DMS114 treated with DMSO at 0.1 percent for 48 hours (cell line): ENCODE results near the gene INSR.
"Not testable (repeated sequence)": the region's sequence is repeated elsewhere in the genome, so short reads cannot be mapped to it uniquely, and the experiment has no call there.

Experiments used
- DNase-seq: peaks from one replicate; lab custom pipeline; 2025; ENCODE audit not compliant: unreplicated experiment; lab: John Stamatoyannopoulos, UW

Gene INSR

DNA sequence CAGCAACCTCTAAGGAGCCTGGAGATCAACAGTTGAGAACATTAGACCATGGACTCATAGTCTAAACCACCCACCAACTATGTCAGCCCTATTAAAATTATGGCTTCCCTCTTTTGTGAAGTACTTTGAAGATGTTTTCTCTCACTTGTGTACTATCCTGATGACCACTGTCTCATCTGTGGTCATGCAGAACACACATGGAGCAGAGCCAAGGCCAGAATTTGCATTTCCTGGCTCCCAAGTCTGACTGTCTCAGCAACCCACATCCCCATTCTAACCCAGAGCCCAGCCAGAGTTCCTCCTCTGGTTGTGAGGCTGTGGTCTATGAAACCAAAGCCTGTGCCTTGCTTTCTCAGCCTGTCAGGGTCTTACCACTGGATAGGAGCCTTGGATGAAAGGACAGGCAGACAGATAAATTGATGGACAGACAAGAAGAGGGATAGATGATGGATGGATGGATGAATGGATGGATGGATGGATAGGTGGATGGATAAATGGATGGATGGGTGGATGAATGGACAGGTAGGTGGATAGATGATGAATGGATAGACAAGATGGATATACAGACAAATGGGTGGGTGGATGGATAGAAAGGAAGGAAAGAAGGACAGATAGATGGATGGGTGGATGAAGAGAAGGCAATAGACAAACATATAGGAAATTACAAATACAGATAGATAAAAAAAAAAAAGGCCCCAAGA, 189.3 kb downstream of the INSR start:
- DNase-seq, result no peak

DNA sequence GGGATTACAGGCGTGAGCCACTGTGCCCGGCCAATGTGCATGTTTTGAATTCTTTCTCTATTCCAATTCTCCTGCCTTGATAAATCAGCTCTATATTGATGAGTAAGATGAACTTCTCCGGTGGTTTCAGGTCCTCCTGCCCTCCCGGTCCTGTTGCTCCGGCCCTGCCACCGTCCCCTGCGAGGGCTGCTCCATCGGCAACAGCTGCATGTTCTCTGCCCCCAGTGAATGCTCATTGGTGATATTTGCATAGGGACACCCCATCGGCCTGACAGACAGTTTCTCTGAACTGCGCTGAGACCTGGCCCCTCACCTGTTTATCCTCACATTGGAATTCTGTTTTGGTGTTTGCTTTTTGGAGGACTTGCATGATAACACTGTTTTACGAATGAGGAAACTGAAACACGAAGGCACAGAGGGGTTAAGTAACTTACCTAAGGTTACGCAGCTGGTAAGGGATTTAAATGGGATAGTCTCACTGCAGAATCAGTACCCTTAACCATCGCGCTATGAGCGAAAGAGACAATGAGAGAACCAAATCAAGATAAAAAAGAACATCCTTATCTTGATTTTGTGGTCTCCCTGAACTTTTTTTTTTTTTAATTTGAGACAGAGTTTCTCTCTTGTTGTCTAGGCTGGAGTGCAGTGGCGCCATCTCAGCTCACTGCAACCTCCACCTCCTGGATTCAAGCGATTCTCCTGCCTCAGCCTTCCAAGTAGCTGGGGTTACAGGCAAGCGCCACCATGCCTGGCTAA, 192.5 kb downstream of the INSR start:
- no peak for DNase-seq

DNA sequence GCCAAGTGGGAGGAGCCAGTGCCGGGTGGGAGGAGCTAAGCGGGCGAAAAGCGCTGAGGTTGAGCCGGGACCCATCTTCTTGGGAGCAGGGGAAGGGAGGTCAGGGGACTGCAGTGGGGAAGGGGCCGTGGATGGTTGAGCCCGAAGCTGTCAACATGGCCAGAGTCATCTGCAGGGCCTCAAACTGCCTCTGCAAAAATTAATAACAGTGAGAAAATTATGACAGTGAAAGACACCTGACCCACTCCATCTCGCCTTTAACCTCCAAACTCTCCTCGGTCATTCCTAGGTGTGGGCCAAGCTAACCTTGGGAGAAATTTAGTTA, 194.7 kb downstream of the INSR start:
- no peak for DNase-seq

DNA sequence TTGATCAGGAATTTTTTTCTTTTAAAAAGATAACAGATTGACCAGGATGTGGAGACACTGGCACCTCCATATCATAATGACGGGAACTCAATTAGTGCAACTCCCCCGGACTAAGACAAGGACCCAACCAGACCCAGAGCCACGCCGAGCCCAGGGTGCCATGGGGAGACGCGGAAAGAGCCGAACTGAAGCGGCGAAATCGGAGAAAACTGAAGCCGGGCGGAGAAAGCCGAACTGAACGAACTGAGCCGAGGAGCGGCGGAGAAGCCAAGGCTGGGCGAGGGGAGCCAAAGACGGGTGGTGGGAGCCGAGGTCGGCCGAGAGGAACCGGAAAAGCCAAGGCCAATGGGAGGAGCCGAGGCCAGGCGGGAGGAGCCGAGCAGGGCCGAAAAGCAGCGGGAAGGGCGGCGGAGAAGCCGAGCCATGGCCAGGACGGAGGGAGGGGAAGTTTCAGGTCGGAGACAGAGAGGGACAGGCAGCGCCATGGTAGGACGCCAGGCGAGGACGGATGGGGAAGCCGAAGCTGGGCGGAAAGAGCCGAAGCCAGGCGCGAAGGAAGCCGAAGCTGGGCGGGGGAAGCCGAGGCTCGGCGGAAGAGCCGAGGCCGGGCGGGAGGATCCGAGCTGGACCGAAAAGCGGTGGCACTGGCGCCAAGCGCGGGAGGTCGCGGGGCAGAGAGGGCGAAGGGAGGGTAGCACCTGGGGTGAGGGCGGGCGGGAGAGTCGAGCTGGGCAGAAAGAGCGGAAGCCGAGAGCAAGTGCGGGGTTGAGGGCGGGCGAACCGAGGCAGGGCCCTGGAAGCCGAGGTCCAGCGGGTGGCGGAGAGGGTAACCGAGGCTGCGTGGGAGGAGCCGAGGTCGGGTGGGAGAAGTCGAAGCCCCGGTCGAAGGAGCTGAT, 195.3 kb downstream of the INSR start:
- DNase-seq, result peak; percentile 59

DNA sequence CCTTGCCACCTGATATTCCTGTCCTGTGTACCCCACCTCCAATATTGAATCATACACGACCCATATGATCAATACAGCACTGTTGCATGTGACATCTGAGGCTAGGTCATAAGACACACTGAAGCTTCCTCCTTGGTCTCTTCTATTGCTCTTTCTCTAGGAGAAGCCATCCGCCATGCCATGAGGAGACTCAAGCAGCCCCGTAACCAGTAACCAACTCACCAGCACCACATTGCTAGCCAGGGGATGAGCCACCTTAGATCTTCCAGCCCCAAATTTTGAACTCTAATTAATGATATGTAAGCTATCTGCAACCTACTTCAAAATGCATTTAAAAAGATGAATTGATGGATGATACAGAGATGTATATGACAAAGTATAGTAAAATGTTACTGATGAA, 196.1 kb downstream of the INSR start:
- no peak for DNase-seq

DNA sequence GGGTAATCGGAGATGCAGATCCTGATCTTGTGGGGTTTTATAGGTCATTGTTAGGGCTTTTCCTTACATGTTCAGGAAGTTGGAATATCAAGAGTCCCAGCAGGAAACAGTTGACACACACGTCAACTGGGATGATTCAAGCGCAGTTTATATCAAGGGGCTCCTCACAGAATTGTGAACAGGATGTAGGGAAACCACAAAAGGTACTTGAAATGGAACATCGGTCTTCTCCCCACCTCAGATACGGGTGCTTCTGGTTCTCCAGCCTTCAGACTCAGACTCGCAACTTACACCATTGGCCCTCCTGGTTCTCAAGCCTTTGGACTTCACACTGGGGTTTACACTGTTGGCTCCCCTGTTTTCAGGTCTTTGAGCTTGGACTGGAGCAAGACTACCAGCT, 205.2 kb downstream of the INSR start:
- no peak for DNase-seq

DNA sequence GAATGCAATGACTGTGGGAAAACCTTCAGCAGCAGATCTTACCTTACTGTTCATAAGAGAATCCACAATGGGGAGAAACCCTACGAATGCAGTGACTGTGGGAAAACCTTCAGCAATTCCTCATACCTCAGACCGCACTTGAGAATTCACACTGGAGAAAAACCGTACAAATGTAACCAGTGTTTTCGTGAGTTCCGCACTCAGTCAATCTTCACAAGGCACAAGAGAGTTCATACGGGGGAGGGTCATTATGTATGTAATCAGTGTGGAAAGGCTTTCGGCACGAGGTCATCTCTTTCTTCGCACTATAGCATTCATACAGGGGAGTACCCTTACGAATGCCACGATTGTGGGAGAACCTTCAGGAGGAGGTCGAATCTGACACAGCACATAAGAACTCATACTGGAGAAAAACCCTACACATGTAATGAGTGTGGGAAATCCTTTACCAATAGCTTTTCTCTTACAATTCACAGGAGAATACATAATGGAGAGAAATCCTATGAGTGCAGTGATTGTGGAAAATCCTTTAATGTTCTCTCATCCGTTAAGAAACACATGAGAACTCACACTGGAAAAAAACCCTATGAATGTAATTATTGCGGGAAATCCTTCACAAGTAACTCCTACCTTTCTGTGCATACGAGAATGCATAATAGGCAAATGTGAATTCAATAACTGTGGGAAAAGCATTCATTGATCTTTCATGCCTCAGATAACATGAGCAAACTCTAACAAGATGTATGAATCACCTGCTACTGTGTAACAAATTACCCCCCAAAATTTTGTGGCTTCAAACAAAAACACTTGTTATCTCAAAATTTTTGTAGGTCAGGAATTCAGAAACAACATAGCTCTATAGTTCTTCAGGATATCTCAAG, 210.9 kb downstream of the INSR start:
- DNase-seq, result no peak

DNA sequence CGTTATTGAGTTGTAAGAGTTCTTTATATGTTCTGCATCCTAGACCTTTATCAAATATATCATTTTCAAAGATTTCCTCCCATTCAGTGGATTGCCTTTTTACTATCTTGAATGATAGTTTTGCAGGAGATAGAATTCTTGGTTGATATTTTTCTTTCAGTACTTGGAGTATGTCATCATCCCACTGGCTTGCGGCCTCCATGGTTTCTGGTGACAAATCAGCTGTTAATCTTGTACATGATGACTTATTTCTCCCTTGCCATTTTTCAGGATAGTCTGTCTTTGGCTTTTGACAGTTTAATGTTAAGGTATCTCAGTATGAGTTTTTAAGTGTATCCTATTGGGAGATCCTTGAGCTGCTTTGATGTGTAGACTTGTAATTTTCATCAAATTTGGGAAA, 216.2 kb downstream of the INSR start:
- DNase-seq, result no peak

DNA sequence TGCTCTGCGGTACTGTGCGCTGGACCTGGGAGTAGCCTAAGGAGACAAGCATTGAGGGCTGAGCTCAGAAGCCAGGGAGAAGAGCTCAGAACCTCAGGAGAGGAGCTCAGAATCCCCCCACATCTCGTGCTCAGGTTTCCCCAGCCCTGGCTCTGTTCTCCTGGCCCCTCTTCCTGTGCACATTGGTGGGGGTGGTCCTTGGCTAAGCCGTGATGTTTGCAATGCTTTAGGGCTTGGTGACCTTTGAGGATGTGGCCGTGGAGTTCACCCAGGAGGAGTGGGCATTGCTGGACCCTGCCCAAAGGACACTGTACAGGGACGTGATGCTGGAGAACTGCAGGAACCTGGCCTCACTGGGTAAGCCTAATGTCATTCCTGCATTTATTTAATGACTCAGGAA, 218.1 kb downstream of the INSR start:
- DNase-seq, result no peak

DNA sequence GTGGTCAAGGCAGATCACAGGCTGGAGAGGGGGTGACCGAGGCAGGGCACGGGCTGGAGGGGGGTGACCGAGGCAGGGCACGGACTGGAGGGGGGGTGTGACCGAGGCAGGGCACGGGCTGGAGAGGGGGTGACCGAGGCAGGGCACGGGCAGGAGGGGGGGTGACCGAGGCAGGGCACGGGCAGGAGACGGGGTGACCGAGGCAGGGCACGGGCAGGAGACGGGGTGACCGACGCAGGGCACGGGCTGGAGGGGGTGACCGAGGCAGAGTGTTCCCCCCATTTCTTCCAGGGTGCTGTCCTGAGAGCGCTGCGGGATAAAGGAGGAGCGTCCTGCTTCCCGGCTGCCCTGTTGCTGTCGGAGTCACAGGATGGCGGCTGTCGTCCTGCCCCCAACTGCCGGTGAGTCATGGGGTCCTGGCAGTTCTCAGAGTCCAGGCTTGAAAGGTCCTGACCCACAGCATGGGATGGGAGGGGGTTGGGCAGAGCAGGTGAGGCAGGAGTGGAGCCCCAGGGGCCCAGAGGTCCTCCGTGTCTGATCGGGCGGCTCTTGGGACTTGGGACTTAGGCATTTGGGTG, 219.4 kb downstream of the INSR start:
- no peak for DNase-seq

DNA sequence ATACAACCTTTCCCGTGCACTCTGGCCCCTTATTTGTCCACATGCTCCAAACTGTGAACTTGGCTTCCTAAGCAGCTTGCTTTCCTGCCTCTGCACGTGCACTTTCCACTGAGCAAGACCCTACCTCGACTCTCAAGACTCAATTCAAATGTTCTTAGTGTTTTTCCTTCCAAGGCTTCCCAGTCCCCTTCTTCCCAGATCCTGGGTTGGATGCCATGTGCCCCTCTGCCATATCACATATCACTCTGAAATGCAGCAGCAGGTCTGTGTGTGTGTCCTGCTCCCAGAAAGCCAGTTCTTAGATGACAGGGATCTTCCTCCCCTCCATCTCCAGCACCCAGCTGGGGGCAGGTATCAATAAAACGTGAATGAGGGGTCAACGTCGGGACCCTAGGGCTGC, 221.7 kb downstream of the INSR start:
- no peak for DNase-seq

DNA sequence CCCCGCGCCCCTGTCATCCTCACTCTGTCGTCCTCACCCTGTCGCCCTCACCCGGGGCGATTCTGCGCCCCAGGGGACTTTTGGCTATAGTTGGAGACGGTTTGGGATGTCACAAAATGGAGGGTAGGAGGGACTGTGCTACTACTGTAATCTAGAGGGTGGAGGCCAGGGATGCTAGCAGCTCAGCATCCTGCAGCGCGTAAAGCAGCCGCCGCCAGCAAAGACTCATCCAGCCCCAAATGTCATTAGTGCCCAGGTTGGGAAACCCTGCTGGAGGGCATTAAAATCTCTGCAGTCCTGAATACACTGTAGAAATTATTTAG, 224.3 kb downstream of the INSR start:
- DNase-seq, result no peak

DNA sequence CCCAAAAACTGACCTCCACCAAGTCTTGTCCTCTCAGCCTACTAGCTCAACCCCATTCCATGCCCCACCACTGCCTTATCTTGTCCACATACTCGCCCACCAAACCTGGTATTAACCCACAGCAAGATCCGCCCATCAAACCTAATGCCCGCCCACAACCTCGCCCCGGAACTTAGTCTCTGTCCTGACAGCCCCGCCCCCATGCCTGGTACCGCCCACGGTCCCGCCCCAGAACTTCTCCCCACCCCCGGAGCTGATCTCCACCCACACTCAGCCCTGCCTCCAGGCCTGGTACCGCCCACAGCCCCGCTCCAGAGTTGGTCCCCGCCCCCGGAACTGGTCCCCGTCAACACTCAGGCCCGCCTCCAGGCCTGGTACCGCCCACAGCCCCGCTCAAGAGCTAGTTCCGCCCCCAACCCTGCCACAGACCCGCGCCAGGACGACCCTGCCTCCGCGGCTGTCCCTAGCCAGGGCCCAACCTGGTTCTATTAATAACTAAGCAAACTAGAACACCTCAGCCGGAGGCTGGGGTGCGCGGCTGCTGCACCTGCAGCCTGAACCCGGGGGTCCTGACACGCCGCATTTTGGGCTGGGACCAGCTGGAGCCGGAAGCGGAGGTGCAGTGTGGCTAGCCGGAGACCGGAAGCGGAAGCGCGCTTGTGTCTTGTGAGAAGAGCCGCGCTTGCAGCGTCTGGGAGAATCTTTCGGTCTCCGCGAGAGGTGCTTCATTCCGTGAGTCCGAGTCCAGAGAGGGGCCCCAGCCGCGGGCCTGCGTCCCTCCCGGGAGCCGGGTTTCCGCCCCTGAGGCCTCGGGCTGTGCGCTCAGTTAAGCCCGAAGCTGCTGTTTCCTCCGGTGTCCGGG, 224.9 kb downstream of the INSR start, which contains the start of gene ZNF557:
Gene ZNF557, plus strand, starts transcription at position 662 of the 862 bp plus-strand sequence. CDS start 5,372 bp downstream, outside the sequence.
- DNase-seq, result peak; percentile 84

DNA sequence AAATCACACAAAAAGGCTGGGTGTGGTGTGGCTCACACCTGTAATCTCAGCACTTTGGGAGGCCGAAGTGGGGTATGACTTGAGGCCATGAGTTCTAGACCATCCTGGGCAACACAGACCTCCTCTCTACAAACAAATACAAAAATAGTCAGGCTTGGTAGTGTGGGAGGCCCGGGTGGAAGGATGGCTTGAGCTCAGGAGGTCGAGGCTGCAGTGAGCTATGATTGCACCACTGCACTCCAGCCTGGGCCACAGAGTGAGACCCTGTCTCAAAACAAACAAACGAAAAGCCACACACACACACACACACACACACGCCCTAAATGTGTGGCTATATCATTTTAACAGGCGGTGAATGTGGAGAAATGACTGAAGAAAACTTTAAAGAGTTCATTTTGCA, 225.6 kb downstream of the INSR start:
- DNase-seq, result no peak

DNA sequence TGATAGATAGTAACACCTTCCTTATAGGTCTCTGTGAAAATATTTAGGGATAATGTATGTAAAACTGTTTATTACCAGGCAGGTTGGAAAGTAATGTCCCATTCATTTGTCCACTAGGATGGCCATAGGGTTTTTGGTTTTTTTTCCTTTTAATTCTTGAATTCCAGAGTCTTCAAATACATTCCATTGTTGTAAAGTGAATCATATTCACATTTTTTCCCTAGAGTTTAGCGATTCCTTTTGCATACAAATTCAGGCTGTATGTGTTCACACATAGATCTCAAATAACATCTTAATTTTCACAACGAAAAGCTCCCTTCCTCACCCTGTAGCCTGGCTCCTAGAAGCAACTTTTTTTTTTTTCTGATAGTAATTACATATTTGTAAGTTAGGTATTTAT, 226.5 kb downstream of the INSR start:
- no peak for DNase-seq

DNA sequence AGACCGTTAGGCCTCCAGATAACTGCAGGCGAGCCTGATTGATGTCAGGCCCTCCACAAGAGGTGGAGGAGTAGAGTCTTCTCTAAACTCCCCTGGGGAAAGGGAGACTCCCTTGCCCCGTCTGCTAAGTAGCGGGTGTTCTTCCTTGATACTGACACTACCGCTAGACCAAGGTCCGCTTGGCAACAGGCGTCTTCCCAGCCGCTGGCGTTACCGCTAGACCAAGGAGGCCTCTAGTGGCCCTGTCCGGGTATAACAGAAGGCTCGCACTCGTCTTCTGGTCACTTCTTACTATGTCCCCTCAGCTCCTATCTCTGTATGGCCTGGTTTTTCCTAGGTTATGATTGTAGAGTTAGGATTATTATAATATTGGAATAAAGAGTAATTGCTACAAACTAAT, 227.1 kb downstream of the INSR start:
- not testable (repeated sequence) for DNase-seq

DNA sequence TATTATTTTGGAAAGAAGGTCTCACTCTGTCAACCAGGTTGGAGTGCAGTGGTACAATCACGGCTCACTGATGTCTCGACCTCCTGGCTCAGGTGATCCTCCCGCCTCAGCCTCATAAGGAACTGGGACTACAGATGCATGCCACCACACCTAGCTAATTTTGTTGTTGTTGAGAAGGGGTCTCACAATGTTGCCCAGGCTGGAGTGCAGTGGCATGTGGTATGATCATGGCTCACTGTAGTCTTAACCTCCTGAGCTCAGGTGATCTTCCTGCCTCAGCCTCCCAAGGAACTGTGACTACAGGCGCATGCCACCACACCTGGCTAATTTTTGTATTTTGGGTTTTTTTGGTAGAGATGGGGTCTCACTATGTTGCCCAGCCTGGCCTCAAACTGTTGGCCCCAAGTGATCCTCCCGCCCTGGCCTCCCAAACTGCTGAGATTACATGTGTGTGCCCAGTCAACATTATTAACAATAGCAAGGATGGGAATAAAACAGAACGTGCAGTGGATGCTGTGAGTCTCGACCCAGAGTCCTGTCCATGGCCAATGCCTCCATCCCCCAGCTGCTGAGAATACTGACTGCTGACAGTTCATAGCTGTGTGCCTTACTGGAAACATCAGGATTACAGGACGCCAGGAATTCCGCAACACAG, 230.3 kb downstream of the INSR start:
- no peak for DNase-seq

DNA sequence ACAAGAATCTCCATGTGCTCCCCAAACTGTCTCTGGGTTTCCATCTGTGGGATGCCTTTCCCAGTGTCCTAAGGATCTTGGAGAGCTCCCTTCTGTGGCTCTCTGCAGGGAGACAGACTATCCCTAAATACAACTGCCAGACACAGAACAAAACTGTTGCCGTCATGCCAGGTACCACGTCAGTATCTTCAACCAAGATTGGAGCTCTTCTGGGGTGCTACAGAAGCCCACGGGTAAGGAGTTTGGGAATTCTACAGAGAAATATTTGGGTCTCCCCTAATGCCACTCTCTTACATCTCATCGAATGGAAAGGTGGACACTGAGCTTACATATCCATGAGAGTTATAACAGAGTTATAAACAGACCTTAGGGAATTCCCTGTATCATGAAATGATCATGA, 230.9 kb downstream of the INSR start:
- no peak for DNase-seq
